ENCODE measurements around the gene DYNLL1. TPM values are rescaled to one million over a fixed set of nuclear protein-coding genes. Genes with fewer than 3 reads are reported as not detected.

The DYNLL1 gene
- total and polyA plus RNA-seq, 2 of the 13 experiments (the other 11 are each of a cell fraction or from before 2014, with no cell fraction given), result 271 to 294 TPM

- no TSS peak for BruUV-seq (replicated peaks)
- POLR2A ChIA-PET, result interaction anchor here (1.7 to 1.9 kb wide), 2 partner anchors 8 to 9 kb away, joined by 6 read pairs; no protein-coding TSS in a partner anchor
- no peak for TF ChIP-seq ZBTB7A (CRISPR knock-in tag; IDR thresholded peaks at IDR 0.05)
- TF ChIP-seq CC2D1A (CRISPR knock-in tag; IDR thresholded peaks at IDR 0.05), result no peak
- no peak for TF ChIP-seq TARDBP (CRISPR knock-in tag; IDR thresholded peaks at IDR 0.05)
- no peak for TF ChIP-seq MIXL1 (CRISPR knock-in tag; IDR thresholded peaks at IDR 0.05)
- TF ChIP-seq ZNF816 (CRISPR knock-in tag; IDR thresholded peaks at IDR 0.05; ENCODE audit: borderline replicate concordance), result no peak
- TF ChIP-seq, protein P1, sequence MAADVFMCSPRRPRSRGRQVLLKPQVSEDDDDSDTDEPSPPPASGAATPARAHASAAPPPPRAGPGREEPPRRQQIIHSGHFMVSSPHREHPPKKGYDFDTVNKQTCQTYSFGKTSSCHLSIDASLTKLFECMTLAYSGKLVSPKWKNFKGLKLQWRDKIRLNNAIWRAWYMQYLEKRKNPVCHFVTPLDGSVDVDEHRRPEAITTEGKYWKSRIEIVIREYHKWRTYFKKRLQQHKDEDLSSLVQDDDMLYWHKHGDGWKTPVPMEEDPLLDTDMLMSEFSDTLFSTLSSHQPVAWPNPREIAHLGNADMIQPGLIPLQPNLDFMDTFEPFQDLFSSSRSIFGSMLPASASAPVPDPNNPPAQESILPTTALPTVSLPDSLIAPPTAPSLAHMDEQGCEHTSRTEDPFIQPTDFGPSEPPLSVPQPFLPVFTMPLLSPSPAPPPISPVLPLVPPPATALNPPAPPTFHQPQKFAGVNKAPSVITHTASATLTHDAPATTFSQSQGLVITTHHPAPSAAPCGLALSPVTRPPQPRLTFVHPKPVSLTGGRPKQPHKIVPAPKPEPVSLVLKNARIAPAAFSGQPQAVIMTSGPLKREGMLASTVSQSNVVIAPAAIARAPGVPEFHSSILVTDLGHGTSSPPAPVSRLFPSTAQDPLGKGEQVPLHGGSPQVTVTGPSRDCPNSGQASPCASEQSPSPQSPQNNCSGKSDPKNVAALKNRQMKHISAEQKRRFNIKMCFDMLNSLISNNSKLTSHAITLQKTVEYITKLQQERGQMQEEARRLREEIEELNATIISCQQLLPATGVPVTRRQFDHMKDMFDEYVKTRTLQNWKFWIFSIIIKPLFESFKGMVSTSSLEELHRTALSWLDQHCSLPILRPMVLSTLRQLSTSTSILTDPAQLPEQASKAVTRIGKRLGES (CRISPR knock-in tag; IDR thresholded peaks at IDR 0.05; ENCODE audit: borderline replicate concordance), result no peak
- no peak for TF ChIP-seq KAT7 (CRISPR knock-in tag; IDR thresholded peaks at IDR 0.05; ENCODE audit: borderline replicate concordance)
- TF ChIP-seq MTF1 (CRISPR knock-in tag; IDR thresholded peaks at IDR 0.05), result no peak
- TF ChIP-seq ZFYVE20 (CRISPR knock-in tag; IDR thresholded peaks at IDR 0.05; ENCODE audit: borderline replicate concordance, low read depth), result no peak
- no peak for TF ChIP-seq SRSF9 (IDR thresholded peaks at IDR 0.05; ENCODE audit: borderline replicate concordance, insufficient read depth, low read depth, low read length, poor library complexity, severe bottlenecking)
- no peak for TF ChIP-seq EED (CRISPR knock-in tag; IDR thresholded peaks at IDR 0.05)
- TF ChIP-seq ZNF12 (CRISPR knock-in tag; IDR thresholded peaks at IDR 0.05), result no peak
- no peak for TF ChIP-seq ZSCAN30 (CRISPR knock-in tag; IDR thresholded peaks at IDR 0.05)
- no peak for TF ChIP-seq ZNF546 (CRISPR knock-in tag; conservative IDR thresholded peaks at IDR 0.05)
- Histone ChIP-seq H3K4me1 (ENCODE audit: insufficient read depth, low read length) (peaks cover 29% of the 10 kb centered on the region), H3K9me3 (ENCODE audit: low read length) (no peaks in the 10 kb centered on the region), H3K9ac (ENCODE audit: insufficient read depth, low read depth, low read length) (no peak overlapping the region), H3K27me3 (ENCODE audit: control insufficient read depth in 1 of 2, insufficient read depth in 2 of 2, low read length in 2 of 2) (no peaks in the 10 kb centered on the region; a peak in 1 of 5 replicates), H3K4me2 (ENCODE audit: low read depth, low read length) (no peak overlapping the region), H3K36me3 (replicated peaks in 1 of 2; ENCODE audit: control insufficient read depth in 1 of 2, insufficient read depth in 2 of 2, low read length in 2 of 2) (peaks cover 18 to 56% of the 10 kb centered on the region in 2 experiments), H3K79me2 (ENCODE audit: insufficient read depth, low read length) (peaks cover 40% of the 10 kb centered on the region), H3K27ac (ENCODE audit: extremely low read length, insufficient read depth, low read length) (no peak overlapping the region), H3K4me3 (replicated peaks in 1 of 3; ENCODE audit: insufficient read depth in 1 of 3, low read depth in 2 of 3, low read length in 3 of 3) (no peak overlapping the region), H4K20me1 (ENCODE audit: insufficient read depth, low read length) (peaks cover 30% of the 10 kb centered on the region), H2AFZ (ENCODE audit: low read length) (no peak overlapping the region)
- DNase-seq (ENCODE audit: low spot score) (no peak), ATAC-seq (no peak), FAIRE-seq (no peak)
- CTCF ChIA-PET (ENCODE audit: low intra/inter-chr PET ratio, low total read pairs), result interaction anchor here (0.9 kb wide), 1 partner anchor 109 kb away, joined by 3 read pairs; no protein-coding TSS in a partner anchor
- in situ Hi-C loops (cut with HindIII; ENCODE audit: extremely low pct_ligation_motif_present, low pct_unique_long_range_greater_than_20kb) (no loop called here), intact Hi-C loops (cut with micrococcal nuclease; ENCODE audit: unreplicated experiment) (loop anchor here (2.0 kb wide), 1 partner anchor 27 kb away; the partner anchor contains the start of gene COX6A1)
- 79% methylated on average over 5 of the region's 5 CpGs for WGBS (ENCODE audit: low lambda C conversion rate)
Measured at GRCh38 chr12:120465756-120466155, 30.2 kb upstream of the DYNLL1 start.
